ENCODE results near the gene ALKBH4.
"Not testable (repeated sequence)": the region's sequence is repeated elsewhere in the genome, so short reads cannot be mapped to it uniquely, and the experiment has no call there.

ALKBH4 gene

GRCh38 chr7:102478314-102479208, 13.9 kb upstream of the ALKBH4 start, which contains the start of gene POLR2J:
Gene POLR2J, minus strand, starts transcription at chr7:102478922. Its CDS starts 62 bp downstream, at chr7:102478860.
- H3K36me3 ChIP-seq (ENCODE audit: insufficient read depth, low read length); H3K27me3 ChIP-seq (ENCODE audit: insufficient read depth, low read length, poor library complexity, severe bottlenecking); H3K9me2 ChIP-seq (replicated peaks; ENCODE audit: low read depth, low read length); H2AFZ ChIP-seq (ENCODE audit: low read length); H3K4me1 ChIP-seq (ENCODE audit: insufficient read depth, low read length, poor library complexity, severe bottlenecking); H3K9ac ChIP-seq (ENCODE audit: low read depth, low read length, poor library complexity, severe bottlenecking); H3K4me2 ChIP-seq (ENCODE audit: low read depth, low read length, poor library complexity, severe bottlenecking); H3F3A ChIP-seq (ENCODE audit: low read depth); H3K9me3 ChIP-seq (ENCODE audit: insufficient read depth, low read depth, low read length); H3K79me2 ChIP-seq (ENCODE audit: insufficient read depth, low read length); H4K20me1 ChIP-seq (ENCODE audit: insufficient read depth, low read length, poor library complexity, severe bottlenecking): not testable (repeated sequence)
- 0 out of 2 replicates have a peak, but pooled peaks have one; percentile 12 for TF ChIP-seq CTCF (conservative IDR thresholded peaks at IDR 0.05; ENCODE audit: low read length)
- peak within 1 kb of the TSS; percentile 60 for H3K4me3 ChIP-seq (ENCODE audit: low read length, poor library complexity, severe bottlenecking)

GRCh38 chr7:102474736-102475435, 10.2 kb upstream of the ALKBH4 start:
- H3F3A ChIP-seq (ENCODE audit: low read depth); H3K9me3 ChIP-seq (ENCODE audit: insufficient read depth, low read depth, low read length); H3K27me3 ChIP-seq (ENCODE audit: insufficient read depth, low read length, poor library complexity, severe bottlenecking); H2AFZ ChIP-seq (ENCODE audit: low read length); H3K4me1 ChIP-seq (ENCODE audit: insufficient read depth, low read length, poor library complexity, severe bottlenecking); H3K9ac ChIP-seq (ENCODE audit: low read depth, low read length, poor library complexity, severe bottlenecking); H3K36me3 ChIP-seq (ENCODE audit: insufficient read depth, low read length); H3K79me2 ChIP-seq (ENCODE audit: insufficient read depth, low read length); H4K20me1 ChIP-seq (ENCODE audit: insufficient read depth, low read length, poor library complexity, severe bottlenecking); H3K4me2 ChIP-seq (ENCODE audit: low read depth, low read length, poor library complexity, severe bottlenecking); H3K9me2 ChIP-seq (replicated peaks; ENCODE audit: low read depth, low read length); H3K4me3 ChIP-seq (ENCODE audit: low read length, poor library complexity, severe bottlenecking): not testable (repeated sequence)

- H4K20me1 ChIP-seq (ENCODE audit: insufficient read depth, low read length, poor library complexity, severe bottlenecking); H3K9me3 ChIP-seq (ENCODE audit: insufficient read depth, low read depth, low read length); H3K79me2 ChIP-seq (ENCODE audit: insufficient read depth, low read length); H3K9ac ChIP-seq (ENCODE audit: low read depth, low read length, poor library complexity, severe bottlenecking); H3K4me2 ChIP-seq (ENCODE audit: low read depth, low read length, poor library complexity, severe bottlenecking); H3K4me1 ChIP-seq (ENCODE audit: insufficient read depth, low read length, poor library complexity, severe bottlenecking); H3F3A ChIP-seq (ENCODE audit: low read depth); H3K27me3 ChIP-seq (ENCODE audit: insufficient read depth, low read length, poor library complexity, severe bottlenecking); H2AFZ ChIP-seq (ENCODE audit: low read length); H3K36me3 ChIP-seq (ENCODE audit: insufficient read depth, low read length); H3K4me3 ChIP-seq (ENCODE audit: low read length, poor library complexity, severe bottlenecking); H3K9me2 ChIP-seq (replicated peaks; ENCODE audit: low read depth, low read length): not testable (repeated sequence)
Measured at GRCh38 chr7:102474116-102474515, 9.5 kb upstream of the ALKBH4 start.

- Histone ChIP-seq H3F3A (ENCODE audit: low read depth) (no peaks in the 10 kb centered on the region), H4K20me1 (ENCODE audit: insufficient read depth, low read length, poor library complexity, severe bottlenecking) (no peaks in the 10 kb centered on the region), H2AFZ (ENCODE audit: low read length) (no peak overlapping the region), H3K9ac (ENCODE audit: low read depth, low read length, poor library complexity, severe bottlenecking) (no peak overlapping the region), H3K4me1 (ENCODE audit: insufficient read depth, low read length, poor library complexity, severe bottlenecking) (no peaks in the 10 kb centered on the region), H3K79me2 (ENCODE audit: insufficient read depth, low read length) (no peaks in the 10 kb centered on the region), H3K36me3 (ENCODE audit: insufficient read depth, low read length) (peaks cover 10% of the 10 kb centered on the region; the same call in 1 of the 2 replicates), H3K4me3 (ENCODE audit: low read length, poor library complexity, severe bottlenecking) (no peak overlapping the region), H3K9me2 (replicated peaks; ENCODE audit: low read depth, low read length) (no peaks in the 10 kb centered on the region), H3K4me2 (ENCODE audit: low read depth, low read length, poor library complexity, severe bottlenecking) (no peak overlapping the region), H3K9me3 (ENCODE audit: insufficient read depth, low read depth, low read length) (no peaks in the 10 kb centered on the region), H3K27me3 (ENCODE audit: insufficient read depth, low read length, poor library complexity, severe bottlenecking) (no peaks in the 10 kb centered on the region)
- no peak for TF ChIP-seq CTCF (conservative IDR thresholded peaks at IDR 0.05; ENCODE audit: low read length)
- TF ChIP-seq EZH2phosphoT487 (IDR thresholded peaks at IDR 0.05; ENCODE audit: borderline replicate concordance): no peak
Measured at GRCh38 chr7:102473271-102473991, 8.8 kb upstream of the ALKBH4 start.

Data from Loucy (cell line).